Activated CD4-positive, alpha-beta T cell treated with anti-CD3 and anti-CD28 coated beads, Interleukin-2, amount 10 ng/mL, durations not matched to agents 24 days and 14 days (primary cell): ENCODE results near the gene SMIM33. TPM values are rescaled to one million over a fixed set of nuclear protein-coding genes. Genes with fewer than 3 reads are reported as not detected.
A peak's percentile ranks its signal among the peaks of the same experiment; 100 is the strongest.
"Not testable (repeated sequence)": the region's sequence is repeated elsewhere in the genome, so short reads cannot be mapped to it uniquely, and the experiment has no call there.

ENCODE experiments used
- DNase-seq: peaks from one replicate; pipeline ENCODE4 v3.0.0; 2022
- H3K27ac Mint-ChIP-seq: one replicate; pipeline ENCODE4 v1.8.0; 2022; ENCODE audit warnings: mild to moderate bottlenecking, mixed read lengths
- H3K27me3 Mint-ChIP-seq: one replicate; pipeline ENCODE4 v1.8.0; 2022; ENCODE audit warnings: mixed read lengths
- H3K36me3 Mint-ChIP-seq: one replicate; pipeline ENCODE4 v1.8.0; 2022; ENCODE audit warnings: low read depth, mild to moderate bottlenecking, mixed read lengths
- H3K4me1 Mint-ChIP-seq: one replicate; pipeline ENCODE4 v1.8.0; 2021; ENCODE audit warnings: mixed read lengths
- H3K4me3 Mint-ChIP-seq: one replicate; pipeline ENCODE4 v1.8.0; 2022; ENCODE audit warnings: mild to moderate bottlenecking, moderate library complexity, mixed read lengths
- H3K9me3 Mint-ChIP-seq: one replicate; pipeline ENCODE4 v1.8.0; 2021; ENCODE audit warnings: mixed read lengths
- intact Hi-C: fragments of 100-400 bp; cut with micrococcal nuclease; formaldehyde crosslinking; loops from one replicate; pipeline ENCODE4 v1.15.1; 2023
- total RNA-seq: library from RNA; stranded (reverse); gene quantifications from 2 replicates; pipeline ENCODE4 v1.2.3, GENCODE V29; 2022

The SMIM33 gene
- total RNA-seq, 1 donor from 2014 or later, result 0.37 TPM

DNA sequence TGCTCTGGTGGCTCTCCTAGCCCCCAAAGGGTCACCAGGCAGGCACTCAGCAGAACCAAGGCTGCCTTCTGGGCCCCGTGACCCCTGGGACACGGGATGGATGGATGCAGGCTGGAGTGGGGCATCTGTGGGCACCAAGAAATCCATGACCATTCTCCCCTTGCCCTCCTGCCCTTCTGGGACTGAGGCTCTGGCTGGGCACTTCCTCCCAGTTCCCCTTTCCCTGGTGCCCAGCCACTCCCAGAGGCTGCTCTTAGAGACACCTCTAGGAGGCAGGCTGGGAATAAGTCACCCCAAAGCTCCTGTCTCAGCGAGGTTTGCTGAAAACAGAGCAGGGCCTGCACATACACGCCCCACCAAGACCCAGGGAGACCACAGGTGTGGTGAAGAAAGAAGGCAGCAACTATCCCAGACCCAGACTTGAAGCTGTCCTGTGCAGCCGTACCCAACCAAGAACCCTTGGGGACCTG lies 10.8 kb downstream of the SMIM33 start:
- H3K27me3 Mint-ChIP-seq, result no peaks in the 10 kb centered on the region
- H3K4me3 Mint-ChIP-seq, result peak overlapping the region; percentile 89
- peaks cover 37% of the 10 kb centered on the region for H3K36me3 Mint-ChIP-seq
- H3K27ac Mint-ChIP-seq, result peak overlapping the region; percentile 96
- no peak for DNase-seq
- H3K9me3 Mint-ChIP-seq, result no peaks in the 10 kb centered on the region
- intact Hi-C loops, result loop anchor here (1.0 to 5.0 kb wide), 7 partner anchors 9 to 80 kb away; partner anchors contain the start of genes DNAJC18 and UBE2D2
- peaks cover 41% of the 10 kb centered on the region for H3K4me1 Mint-ChIP-seq

DNA sequence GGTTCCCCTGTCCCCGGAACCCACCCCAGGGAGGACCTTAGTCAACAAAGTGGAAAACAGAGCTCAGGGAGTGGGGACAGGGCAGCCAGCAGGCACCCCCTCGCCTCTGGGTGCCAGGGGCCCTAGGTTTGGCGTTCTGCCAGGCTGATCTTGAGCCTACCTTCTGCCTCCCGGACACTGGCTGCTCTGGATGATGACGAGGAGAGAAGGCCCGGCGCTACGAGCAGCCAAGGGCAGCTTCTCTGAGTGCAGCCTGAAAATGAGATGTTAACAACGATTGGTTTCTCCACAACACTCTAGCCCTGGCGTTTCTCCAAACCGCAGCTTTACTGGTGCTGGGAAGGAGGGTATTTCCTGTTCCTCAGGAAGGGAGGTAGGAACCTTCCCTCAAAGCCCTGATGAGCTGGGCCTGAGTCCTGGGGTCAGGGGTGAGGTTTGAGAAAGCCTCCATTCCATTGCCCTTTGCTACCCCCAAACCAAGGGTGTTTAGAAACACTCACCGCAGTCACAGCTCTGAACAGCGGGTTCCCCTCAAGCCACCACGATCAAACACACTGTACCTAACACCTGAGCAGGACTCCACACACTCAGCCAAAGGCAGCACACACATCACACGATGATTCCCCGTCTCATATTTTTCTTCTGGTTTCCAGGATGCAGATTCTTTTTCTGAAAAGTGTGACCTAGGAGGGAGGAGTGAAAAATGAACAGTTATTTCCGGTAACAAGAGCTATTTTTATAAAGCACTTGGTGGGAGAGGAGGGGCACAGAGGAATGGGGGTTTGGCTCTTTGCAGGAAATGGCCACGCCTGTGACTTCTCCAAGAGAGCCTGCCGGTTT lies 11.5 kb downstream of the SMIM33 start, which contains the start of gene STING1:
Gene STING1 (minus strand): TSS at position 709 of the 840 bp plus-strand sequence. CDS start 1,054 bp downstream, outside the sequence.
- Mint-ChIP-seq H3K27ac (peak within 1 kb of the TSS; percentile 96), H3K9me3 (no peaks in the 10 kb centered on the region), H3K36me3 (peaks cover 31% of the 10 kb centered on the region), H3K4me3 (peak within 1 kb of the TSS; percentile 89), H3K27me3 (no peaks in the 10 kb centered on the region), H3K4me1 (peaks cover 38% of the 10 kb centered on the region)
- peak; percentile 89 for DNase-seq
- intact Hi-C loops, result loop anchor here (1.0 to 5.0 kb wide), 5 partner anchors 23 to 79 kb away; partner anchors contain the start of genes DNAJC18 and UBE2D2

DNA sequence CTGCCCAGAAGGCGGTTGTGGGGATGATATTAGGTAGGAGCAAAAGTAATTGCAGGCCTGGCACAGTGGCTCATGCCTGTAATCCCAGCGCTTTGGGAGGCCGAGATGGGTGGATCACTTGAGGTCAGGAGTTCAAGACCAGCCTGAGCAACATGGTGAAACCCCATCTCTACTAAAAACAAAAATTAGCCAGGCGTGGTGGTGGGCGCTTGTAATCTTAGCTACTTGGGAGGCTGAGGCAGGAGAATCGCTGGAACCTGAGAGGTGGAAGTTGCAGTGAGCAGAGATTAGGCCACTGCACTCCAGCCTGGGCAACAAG lies 12.0 kb downstream of the SMIM33 start:
- H3K9me3 Mint-ChIP-seq, H3K27me3 Mint-ChIP-seq, DNase-seq: not testable (repeated sequence)
- intact Hi-C loops, result loop anchor here (1.0 to 5.0 kb wide), 5 partner anchors 24 to 78 kb away; partner anchors contain the start of genes DNAJC18 and UBE2D2
- H3K36me3 Mint-ChIP-seq, result peaks cover 26% of the 10 kb centered on the region
- H3K4me3 Mint-ChIP-seq, result peak overlapping the region; percentile 89
- peaks cover 34% of the 10 kb centered on the region for H3K4me1 Mint-ChIP-seq
- peak overlapping the region; percentile 96 for H3K27ac Mint-ChIP-seq

DNA sequence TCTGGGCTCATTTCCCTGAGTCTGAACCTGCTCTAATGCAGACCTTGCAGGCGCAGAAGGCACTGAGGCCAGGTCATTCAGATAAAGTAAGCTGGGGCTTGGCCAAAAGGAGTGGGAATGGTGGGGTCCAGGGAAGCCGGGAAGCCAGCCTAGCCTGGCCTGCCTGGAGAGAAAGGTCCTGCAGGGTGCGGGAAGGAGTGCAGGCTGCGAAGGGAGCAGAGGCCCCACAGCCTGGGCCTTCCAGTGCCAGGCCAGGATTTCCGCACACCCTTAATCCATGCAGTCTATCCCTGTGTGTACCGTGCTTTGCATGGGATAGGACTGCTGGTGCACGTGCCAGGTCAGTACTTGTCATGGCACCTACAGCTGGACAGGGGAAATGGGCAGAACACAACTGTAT lies 15.4 kb downstream of the SMIM33 start:
- Mint-ChIP-seq H3K4me1 (peaks cover 23% of the 10 kb centered on the region), H3K27me3 (no peaks in the 10 kb centered on the region), H3K4me3 (no peak overlapping the region), H3K27ac (no peak overlapping the region), H3K36me3 (peaks cover 3% of the 10 kb centered on the region), H3K9me3 (no peaks in the 10 kb centered on the region)
- no peak for DNase-seq
- intact Hi-C loops, result no loop called here

GRCh38 chr5:139488260-139488659 lies 17.5 kb downstream of the SMIM33 start:
- no peaks in the 10 kb centered on the region for H3K36me3 Mint-ChIP-seq
- no peaks in the 10 kb centered on the region for H3K27me3 Mint-ChIP-seq
- intact Hi-C loops, result no loop called here
- no peaks in the 10 kb centered on the region for H3K9me3 Mint-ChIP-seq
- no peak overlapping the region for H3K4me3 Mint-ChIP-seq
- H3K4me1 Mint-ChIP-seq, result peaks cover 24% of the 10 kb centered on the region
- peak; percentile 72 for DNase-seq
- peak overlapping the region; percentile 60 for H3K27ac Mint-ChIP-seq

DNA sequence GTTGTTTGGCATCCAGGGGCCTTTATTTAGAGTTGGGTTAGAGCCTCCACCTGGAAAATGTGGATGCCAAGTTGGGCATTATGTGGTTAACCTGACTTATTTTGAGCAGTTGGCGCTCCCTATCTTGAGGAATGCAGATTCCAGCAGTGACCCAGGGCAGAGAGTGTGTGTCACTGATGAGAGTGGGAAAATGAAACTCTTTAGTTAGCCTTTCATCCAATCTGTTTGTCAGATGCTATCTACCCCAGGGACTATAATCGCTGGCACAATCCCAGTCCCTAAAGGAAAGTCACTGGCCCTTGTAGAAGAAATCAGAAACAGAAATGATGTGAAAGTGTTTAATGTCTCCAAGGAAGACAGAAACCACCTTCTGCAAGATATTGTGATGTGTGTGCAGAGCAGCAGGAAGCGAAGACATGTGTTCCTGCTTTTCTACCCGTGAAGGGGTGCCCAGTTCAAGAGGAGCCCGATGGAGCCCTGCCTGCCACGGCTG lies 21.9 kb downstream of the SMIM33 start:
- Mint-ChIP-seq H3K27ac (peak overlapping the region; percentile 51), H3K27me3 (no peaks in the 10 kb centered on the region), H3K4me3 (peak overlapping the region; percentile 35), H3K4me1 (peaks cover 29% of the 10 kb centered on the region), H3K9me3 (no peaks in the 10 kb centered on the region), H3K36me3 (no peaks in the 10 kb centered on the region)
- DNase-seq, result peak; percentile 65
- intact Hi-C loops, result no loop called here

DNA sequence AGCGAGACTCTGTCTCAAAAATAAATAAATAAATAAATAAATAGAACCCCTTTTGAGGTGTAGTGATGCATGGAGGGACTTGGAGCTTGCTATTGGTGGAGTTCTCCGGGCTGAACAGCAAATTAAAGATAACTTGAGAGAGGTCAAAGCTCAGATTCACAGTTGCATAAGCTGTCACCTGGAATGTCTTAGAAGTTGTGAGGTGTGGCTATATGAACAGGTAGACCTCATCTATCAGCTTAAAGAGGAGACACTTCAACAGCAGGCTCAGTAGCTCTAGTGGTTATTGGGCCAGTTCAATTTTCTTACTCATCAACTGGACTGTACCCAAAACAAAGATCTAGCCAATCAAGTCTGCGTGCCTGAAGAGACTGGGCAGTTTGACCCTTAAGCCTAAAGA lies 23.5 kb downstream of the SMIM33 start:
- intact Hi-C loops, result no loop called here
- Mint-ChIP-seq H3K4me3 (no peak overlapping the region), H3K36me3 (no peaks in the 10 kb centered on the region), H3K27me3 (no peaks in the 10 kb centered on the region), H3K9me3 (no peaks in the 10 kb centered on the region), H3K27ac (no peak overlapping the region), H3K4me1 (peaks cover 20% of the 10 kb centered on the region)
- no peak for DNase-seq

GRCh38 chr5:139494832-139495231 lies 24.0 kb downstream of the SMIM33 start:
- intact Hi-C loops, result no loop called here
- Mint-ChIP-seq H3K36me3 (no peaks in the 10 kb centered on the region), H3K4me1 (peaks cover 20% of the 10 kb centered on the region), H3K27me3 (no peaks in the 10 kb centered on the region), H3K4me3 (no peak overlapping the region), H3K27ac (no peak overlapping the region), H3K9me3 (no peaks in the 10 kb centered on the region)
- no peak for DNase-seq

DNA sequence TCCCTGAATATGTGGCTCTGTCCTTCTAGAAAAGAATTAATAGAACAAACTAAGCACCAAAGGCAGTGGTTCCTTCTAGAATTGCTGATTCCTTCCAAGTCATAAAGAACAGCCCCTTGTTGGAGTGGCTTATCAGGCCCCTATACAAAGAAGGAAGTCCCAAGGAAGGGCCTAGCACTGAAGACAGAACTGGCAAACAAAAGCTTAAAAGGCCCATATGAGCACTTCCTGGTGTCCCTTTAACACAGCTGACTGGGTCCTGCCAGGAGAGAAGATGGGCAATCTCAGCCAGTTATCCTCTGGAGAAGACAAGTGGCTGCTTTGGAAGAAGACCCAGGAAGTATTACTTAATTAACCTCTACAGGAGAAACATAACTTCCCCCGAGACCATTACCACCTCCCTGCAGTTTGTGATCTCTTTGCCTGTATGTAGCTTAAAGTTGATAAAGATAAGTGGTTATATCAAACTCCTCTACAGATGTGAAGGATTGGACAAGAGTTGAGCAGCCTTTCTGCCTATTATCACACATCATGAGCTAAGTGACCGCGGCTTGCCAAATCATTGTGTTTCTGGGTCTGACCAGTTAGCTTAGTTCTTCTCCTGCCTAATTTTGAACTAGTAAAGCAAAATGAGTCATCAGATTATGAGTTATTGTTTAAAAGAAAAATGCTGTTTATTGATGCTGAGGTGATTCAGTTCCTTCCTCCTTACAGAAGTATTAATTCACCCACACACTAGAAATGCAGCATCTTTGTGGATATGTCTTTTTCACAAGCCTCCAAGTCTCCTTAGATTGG lies 25.0 kb downstream of the SMIM33 start:
- Mint-ChIP-seq H3K36me3 (no peaks in the 10 kb centered on the region), H3K27ac (peak overlapping the region; percentile 85), H3K4me1 (peaks cover 20% of the 10 kb centered on the region), H3K4me3 (no peak overlapping the region), H3K9me3 (no peaks in the 10 kb centered on the region), H3K27me3 (no peaks in the 10 kb centered on the region)
- no peak for DNase-seq
- intact Hi-C loops, result loop anchor here (2.0 kb wide), 2 partner anchors 15 to 17 kb away; no protein-coding TSS in a partner anchor

GRCh38 chr5:139501381-139501780 lies 30.6 kb downstream of the SMIM33 start:
- Mint-ChIP-seq H3K27ac (no peak overlapping the region), H3K9me3 (no peaks in the 10 kb centered on the region), H3K27me3 (peaks cover 2% of the 10 kb centered on the region), H3K4me1 (no peaks in the 10 kb centered on the region), H3K36me3 (no peaks in the 10 kb centered on the region), H3K4me3 (no peak overlapping the region)
- no peak for DNase-seq
- intact Hi-C loops, result no loop called here

DNA sequence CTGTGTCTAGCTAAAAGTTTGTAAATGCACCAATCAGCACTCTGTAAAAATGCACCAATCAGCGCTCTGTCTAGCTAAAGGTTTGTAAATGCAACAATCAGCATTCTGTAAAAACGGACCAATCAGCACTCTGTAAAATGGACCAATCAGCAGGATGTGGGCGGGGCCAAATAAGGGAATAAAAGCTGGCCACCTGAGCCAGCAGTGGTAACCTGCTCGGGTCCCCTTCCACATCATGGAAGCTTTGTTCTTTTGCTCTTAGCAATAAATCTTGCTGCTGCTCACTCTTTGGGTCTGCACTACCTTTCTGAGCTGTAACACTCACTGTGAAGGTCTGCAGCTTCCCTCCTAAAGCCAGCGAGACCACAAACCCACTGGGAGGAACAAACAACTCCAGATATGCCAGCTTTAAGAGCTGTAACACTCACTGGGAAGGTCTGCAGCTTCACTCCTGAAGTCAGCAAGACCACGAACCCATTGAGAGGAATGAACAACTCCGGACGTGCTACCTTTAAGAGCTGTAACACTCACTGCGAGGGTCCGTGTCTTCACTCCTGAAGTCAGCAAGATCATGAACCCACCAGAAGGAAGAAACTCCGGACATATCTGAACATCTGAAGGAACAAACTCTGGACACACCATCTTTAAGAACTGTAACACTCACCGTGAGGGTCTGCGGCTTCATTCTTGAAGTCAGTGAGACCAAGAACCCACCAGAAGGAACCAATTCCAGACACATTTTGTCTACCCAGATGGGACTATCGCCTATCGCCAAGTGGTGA lies 32.4 kb downstream of the SMIM33 start:
- H3K36me3 Mint-ChIP-seq, H3K4me1 Mint-ChIP-seq, intact Hi-C loops, DNase-seq, H3K27me3 Mint-ChIP-seq, H3K4me3 Mint-ChIP-seq, H3K27ac Mint-ChIP-seq, H3K9me3 Mint-ChIP-seq: not testable (repeated sequence)

DNA sequence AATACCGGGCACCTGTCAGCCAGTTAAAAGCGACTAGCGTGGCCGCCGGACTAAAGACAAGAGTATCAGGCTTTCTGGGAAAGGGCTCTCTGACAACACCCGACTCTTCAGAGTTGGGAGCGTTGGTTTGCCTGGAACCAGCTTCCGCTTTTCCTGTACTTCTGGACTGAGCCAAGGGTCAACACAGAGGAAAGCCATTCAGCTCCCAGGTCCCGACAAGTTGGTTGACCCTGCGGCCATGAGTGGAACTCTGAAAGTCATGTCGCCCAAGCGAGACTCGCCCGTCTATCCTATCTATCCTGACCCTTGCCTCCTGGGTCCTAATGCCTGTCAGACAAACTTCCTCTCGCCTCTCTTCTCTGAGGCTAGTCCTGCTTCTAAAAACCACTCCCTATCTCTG lies 33.1 kb downstream of the SMIM33 start:
- H3K4me3 Mint-ChIP-seq, H3K27ac Mint-ChIP-seq, H3K9me3 Mint-ChIP-seq, H3K4me1 Mint-ChIP-seq, DNase-seq, intact Hi-C loops, H3K36me3 Mint-ChIP-seq, H3K27me3 Mint-ChIP-seq: not testable (repeated sequence)

DNA sequence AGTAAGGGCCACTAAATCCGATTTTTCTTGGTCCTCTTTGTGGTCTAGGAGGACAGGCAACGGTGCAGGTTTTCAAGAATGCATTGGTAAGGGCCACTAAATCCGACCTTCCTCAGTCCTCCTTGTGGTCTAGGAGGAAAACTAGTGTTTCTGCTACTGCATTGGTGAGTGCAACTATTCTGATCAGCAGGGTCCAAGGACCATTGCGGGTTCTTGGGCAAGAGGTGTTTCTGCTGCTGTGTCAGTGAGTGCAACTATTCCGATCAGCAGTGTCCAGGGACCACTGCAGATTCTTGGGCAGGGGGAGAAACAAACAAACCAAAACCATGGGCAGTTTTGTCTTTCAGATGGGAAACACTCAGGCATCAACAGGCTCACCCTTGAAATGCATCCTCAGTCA lies 33.9 kb downstream of the SMIM33 start:
- H3K27me3 Mint-ChIP-seq, H3K27ac Mint-ChIP-seq, H3K9me3 Mint-ChIP-seq, intact Hi-C loops, H3K4me1 Mint-ChIP-seq, DNase-seq, H3K36me3 Mint-ChIP-seq, H3K4me3 Mint-ChIP-seq: not testable (repeated sequence)
